ENCODE results near the gene CIDEB.

DNA sequence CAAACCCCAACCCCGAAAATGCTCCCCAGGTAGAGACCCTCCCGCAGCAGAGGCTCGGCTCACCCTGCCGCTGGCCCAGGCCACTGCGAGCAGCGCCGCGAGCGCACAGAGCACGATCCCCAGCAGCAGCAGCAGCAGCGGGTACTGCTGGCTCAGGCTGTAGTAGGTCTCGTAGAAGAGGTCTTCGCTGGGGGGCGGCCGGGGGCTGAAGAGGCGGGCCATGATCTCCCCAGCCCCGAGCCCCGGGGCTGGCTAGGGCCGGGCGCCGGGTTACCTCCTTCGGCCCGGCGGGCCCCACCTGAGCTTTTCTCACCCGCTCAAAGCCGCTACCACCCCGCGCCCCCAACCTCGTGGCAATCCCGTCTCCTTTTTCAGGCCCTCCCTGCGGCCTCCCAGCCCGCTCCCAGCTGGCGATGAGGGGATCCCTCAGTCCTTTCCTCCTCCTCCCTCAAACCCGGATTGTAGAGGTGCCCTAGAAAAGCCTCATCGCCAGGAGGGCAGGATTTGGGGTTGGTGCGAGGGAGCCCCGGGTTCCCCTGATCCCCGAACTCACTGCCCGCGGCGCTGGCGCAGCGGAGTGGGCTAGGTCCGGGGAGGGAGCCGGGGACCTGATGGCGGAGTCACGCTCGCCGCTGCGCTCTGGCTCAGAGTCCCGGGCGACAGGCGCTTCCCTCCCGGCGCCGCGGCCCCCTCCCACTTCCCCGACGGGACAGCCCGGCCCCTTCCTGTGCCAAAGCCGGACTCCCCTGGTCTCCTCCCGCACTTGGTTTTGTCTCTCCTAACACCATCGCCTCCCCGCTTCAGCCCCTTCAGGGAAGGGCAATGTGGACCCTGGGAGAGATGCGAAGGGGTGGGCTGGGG, 26.9 kb upstream of the CIDEB start, which contains the start of gene ADCY4:
- peak in 1 of 2 experiments; percentile 44; a peak in 1 of 4 replicates for TF ChIP-seq SIN3A (conservative IDR thresholded peaks at IDR 0.05 in 1 of 2, IDR thresholded peaks at IDR 0.05 in 1 of 2; ENCODE audit: low read depth in 1 of 2, low read length in 2 of 2)
- no peak for TF ChIP-seq CTCF (IDR thresholded peaks at IDR 0.05; ENCODE audit: control extremely low read depth in 1 of 3, insufficient read depth in 1 of 3, low read depth in 1 of 3, low read length in 3 of 3)
- no peak for TF ChIP-seq POLR2A (IDR thresholded peaks at IDR 0.05; ENCODE audit: control extremely low read depth in 1 of 2, low read depth in 2 of 2, low read length in 2 of 2)
- TF ChIP-seq POU5F1 (IDR thresholded peaks at IDR 0.05; ENCODE audit: low read depth, low read length), result no peak
